OCI-LY3 (cell line): Measurements from ENCODE around the gene SLC5A11.
"Not testable (repeated sequence)": the region's sequence is repeated elsewhere in the genome, so short reads cannot be mapped to it uniquely, and the experiment has no call there.

Experiments
- H2AFZ ChIP-seq: fragments of 200-600, 300-600 bp; shearing (Covaris generic); 2 replicates; pipeline ENCODE4 v1.6.0; 2014; ENCODE audit warnings: antibody characterized with exemption, low read depth, low read length
- H3K27ac ChIP-seq: fragments of 200-600, 300-600 bp; sonication (generic); 2 replicates; pipeline ENCODE4 v1.5.1; 2014; ENCODE audit warnings: mild to moderate bottlenecking, low read length, moderate library complexity, mixed read lengths
- H3K27me3 ChIP-seq: fragments of 200-600, 300-600 bp; sonication (generic); 2 replicates; pipeline ENCODE4 v1.6.1; 2014; ENCODE audit warnings: low read depth, low read length, mixed read lengths
- H3K36me3 ChIP-seq: fragments of 200-600, 300-600 bp; sonication (generic); replicated peaks from 2 replicates; pipeline ENCODE3; 2014; ENCODE audit warnings: low read depth, low read length, mixed read lengths
- H3K4me1 ChIP-seq: fragments of 300-600, 200-600 bp; sonication (generic); 2 replicates; pipeline ENCODE4 v1.6.1; 2014; ENCODE audit warnings: low read length, mixed read lengths
- H3K4me2 ChIP-seq: fragments of 200-600, 300-600 bp; sonication (generic); 2 replicates; pipeline ENCODE4 v1.6.1; 2014; ENCODE audit warnings: low read length, mixed read lengths
- H3K4me3 ChIP-seq: fragments of 300-600, 200-600 bp; sonication (generic); 2 replicates; pipeline ENCODE4 v1.5.1; 2014; ENCODE audit warnings: antibody characterized with exemption, mild to moderate bottlenecking, low read length, moderate library complexity
- H3K79me2 ChIP-seq: fragments of 300-600, 200-600 bp; shearing (Covaris generic); 2 replicates; pipeline ENCODE4 v1.6.1; 2014; ENCODE audit warnings: mild to moderate bottlenecking, low read length, mixed read lengths
- H3K9ac ChIP-seq: fragments of 300-600, 200-600 bp; shearing (Covaris generic); 2 replicates; pipeline ENCODE4 v1.6.0; 2014; ENCODE audit warnings: mild to moderate bottlenecking, low read length, moderate library complexity
- H3K9me3 ChIP-seq: fragments of 200-600, 300-600 bp; shearing (Covaris generic); 2 replicates; pipeline ENCODE4 v1.6.1; 2014; ENCODE audit warnings: low read length, mixed read lengths; ENCODE audit not compliant: insufficient read depth
- H4K20me1 ChIP-seq: fragments of 200-600, 300-600 bp; sonication (generic); 2 replicates; pipeline ENCODE4 v1.6.1; 2016; ENCODE audit warnings: low read length, mixed read lengths; ENCODE audit not compliant: insufficient read depth
- EZH2phosphoT487 ChIP-seq: fragments of 200-600 bp; shearing (Covaris generic); IDR thresholded peaks from 2 replicates; pipeline ENCODE4 v1.6.1; 2018; ENCODE audit warnings: antibody characterized with exemption, mixed run types, low read depth
- TF ChIP-seq, protein P1 (sequence below): fragments of 200-600, 300-600 bp; sonication (generic); IDR thresholded peaks from 2 replicates; pipeline ENCODE4 v1.5.1; 2014; ENCODE audit warnings: antibody characterized with exemption, low read length, low read depth

Gene SLC5A11

DNA sequence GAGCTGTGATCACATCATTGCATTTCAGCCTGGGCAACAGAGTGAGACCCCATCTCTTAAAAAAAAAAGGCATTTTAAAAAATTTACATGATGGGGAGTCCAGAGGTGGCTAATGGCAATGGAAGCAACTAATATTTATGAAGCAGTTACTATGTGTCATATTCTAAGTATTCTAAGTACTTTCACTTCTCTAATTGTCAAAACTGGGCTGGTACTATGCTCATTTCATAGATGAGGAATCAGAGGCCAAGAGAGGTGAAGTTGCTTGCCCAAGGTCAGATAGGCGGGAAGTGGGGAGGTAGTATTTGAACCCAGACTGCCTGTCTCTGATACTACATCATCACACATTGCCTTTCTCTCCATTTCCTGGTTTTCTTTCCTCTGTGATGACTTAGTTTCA, 50.7 kb downstream of the SLC5A11 start:
- H3K27ac ChIP-seq, result no peak overlapping the region
- TF ChIP-seq EZH2phosphoT487, result no peak
- TF ChIP-seq, protein P1, sequence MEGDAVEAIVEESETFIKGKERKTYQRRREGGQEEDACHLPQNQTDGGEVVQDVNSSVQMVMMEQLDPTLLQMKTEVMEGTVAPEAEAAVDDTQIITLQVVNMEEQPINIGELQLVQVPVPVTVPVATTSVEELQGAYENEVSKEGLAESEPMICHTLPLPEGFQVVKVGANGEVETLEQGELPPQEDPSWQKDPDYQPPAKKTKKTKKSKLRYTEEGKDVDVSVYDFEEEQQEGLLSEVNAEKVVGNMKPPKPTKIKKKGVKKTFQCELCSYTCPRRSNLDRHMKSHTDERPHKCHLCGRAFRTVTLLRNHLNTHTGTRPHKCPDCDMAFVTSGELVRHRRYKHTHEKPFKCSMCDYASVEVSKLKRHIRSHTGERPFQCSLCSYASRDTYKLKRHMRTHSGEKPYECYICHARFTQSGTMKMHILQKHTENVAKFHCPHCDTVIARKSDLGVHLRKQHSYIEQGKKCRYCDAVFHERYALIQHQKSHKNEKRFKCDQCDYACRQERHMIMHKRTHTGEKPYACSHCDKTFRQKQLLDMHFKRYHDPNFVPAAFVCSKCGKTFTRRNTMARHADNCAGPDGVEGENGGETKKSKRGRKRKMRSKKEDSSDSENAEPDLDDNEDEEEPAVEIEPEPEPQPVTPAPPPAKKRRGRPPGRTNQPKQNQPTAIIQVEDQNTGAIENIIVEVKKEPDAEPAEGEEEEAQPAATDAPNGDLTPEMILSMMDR, result no peak

DNA sequence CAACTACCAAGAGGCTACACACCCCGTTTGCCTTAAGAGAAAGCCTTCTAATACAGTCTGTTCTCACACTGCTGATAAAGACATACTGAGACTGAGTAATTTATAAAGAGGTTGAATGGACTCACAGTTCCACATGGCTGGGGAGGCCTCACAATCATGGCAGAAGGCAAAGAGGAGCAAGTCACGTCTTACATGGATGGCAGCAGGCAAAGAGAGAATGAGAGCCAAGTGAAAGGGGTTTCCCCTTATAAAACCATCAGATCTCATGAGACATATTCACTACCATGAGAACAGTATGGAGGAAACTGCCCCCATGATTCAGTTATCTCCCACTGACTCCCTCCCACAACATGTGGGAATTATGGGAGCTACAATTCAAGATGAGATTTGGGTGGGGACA, 51.8 kb downstream of the SLC5A11 start:
- not testable (repeated sequence) for H4K20me1 ChIP-seq, H3K9ac ChIP-seq, H3K27me3 ChIP-seq, H3K9me3 ChIP-seq, H3K4me3 ChIP-seq, H3K4me1 ChIP-seq, H3K27ac ChIP-seq, H2AFZ ChIP-seq, H3K36me3 ChIP-seq, H3K4me2 ChIP-seq, H3K79me2 ChIP-seq

More for the DNA sequence above, 50.7 kb downstream of the SLC5A11 start:
- Histone ChIP-seq H3K4me2 (no peak overlapping the region), H3K79me2 (no peaks in the 10 kb centered on the region), H4K20me1 (no peaks in the 10 kb centered on the region), H3K27me3 (no peaks in the 10 kb centered on the region), H3K9me3 (peaks cover 4% of the 10 kb centered on the region; the same call in 1 of the 2 replicates), H3K4me3 (no peak overlapping the region), H3K36me3 (peaks cover 2% of the 10 kb centered on the region), H2AFZ (no peak overlapping the region), H3K9ac (no peak overlapping the region), H3K4me1 (peaks cover 7% of the 10 kb centered on the region)

DNA sequence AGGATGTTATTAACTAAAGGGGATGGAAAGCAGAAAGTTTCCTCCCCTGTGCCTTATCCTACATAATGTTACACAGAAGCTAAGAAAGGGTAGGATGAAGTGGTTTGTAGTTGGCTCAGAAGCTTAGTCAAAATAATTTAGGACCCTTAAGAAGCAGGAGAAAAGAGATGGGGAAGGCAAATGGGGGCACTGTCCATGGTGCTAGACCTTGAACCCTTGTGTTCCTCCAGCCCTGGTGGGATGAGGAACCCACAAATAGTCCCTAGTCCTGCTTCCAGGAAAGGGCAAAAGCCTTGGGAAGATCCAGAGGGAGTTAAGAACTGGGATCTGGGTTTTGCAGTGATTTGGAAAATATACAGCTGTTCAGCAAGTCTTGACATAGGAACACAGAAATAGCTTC, 54.5 kb downstream of the SLC5A11 start:
- no peaks in the 10 kb centered on the region for H4K20me1 ChIP-seq

DNA sequence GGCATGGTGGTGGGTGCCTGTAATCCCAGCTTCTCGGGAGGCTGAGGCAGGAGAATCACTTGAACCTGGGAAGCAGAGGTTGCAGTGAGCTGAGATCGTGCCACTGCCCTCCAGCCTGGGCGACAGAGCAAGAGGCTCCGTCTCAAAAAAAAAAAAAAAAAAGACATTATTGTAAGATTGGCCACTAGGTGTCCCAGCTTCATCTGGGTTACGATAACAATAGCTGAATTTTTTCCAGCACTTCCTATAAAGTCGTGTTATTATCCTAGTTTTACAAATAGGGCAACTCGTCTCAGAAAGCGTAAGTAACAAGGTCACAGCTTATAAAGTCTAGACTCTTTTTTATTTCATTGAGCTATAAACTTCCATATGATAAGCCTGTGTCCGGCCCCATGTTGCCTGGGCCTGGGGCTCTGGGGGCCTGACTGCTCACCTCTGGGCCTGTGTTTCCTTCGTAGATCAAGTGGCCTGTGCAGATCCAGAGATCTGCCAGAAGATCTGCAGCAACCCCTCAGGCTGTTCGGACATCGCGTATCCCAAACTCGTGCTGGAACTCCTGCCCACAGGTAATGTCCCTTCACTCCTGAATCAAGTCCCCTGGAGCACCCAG, 60.5 kb downstream of the SLC5A11 start:
- H3K27me3 ChIP-seq, result no peaks in the 10 kb centered on the region
- H3K4me1 ChIP-seq, result no peaks in the 10 kb centered on the region
- TF ChIP-seq, protein P1, result peak; percentile 50
- no peak for TF ChIP-seq EZH2phosphoT487
- H3K9me3 ChIP-seq, result no peaks in the 10 kb centered on the region
- no peaks in the 10 kb centered on the region for H3K36me3 ChIP-seq
- no peak overlapping the region for H3K4me2 ChIP-seq
- no peak overlapping the region for H3K9ac ChIP-seq
- H3K27ac ChIP-seq, result no peak overlapping the region
- no peaks in the 10 kb centered on the region for H3K79me2 ChIP-seq
- H2AFZ ChIP-seq, result no peak overlapping the region
- no peak overlapping the region for H3K4me3 ChIP-seq
- H4K20me1 ChIP-seq, result no peaks in the 10 kb centered on the region

More for the DNA sequence above, 54.5 kb downstream of the SLC5A11 start:
- H3K4me2 ChIP-seq, result no peak overlapping the region
- TF ChIP-seq, protein P1, result no peak
- TF ChIP-seq EZH2phosphoT487, result no peak
- no peak overlapping the region for H2AFZ ChIP-seq
- no peak overlapping the region for H3K9ac ChIP-seq
- no peaks in the 10 kb centered on the region for H3K27me3 ChIP-seq
- H3K4me1 ChIP-seq, result peaks cover 7% of the 10 kb centered on the region
- no peaks in the 10 kb centered on the region for H3K79me2 ChIP-seq
- H3K27ac ChIP-seq, result no peak overlapping the region
- peaks cover 2% of the 10 kb centered on the region for H3K36me3 ChIP-seq
- H3K4me3 ChIP-seq, result no peak overlapping the region
- H3K9me3 ChIP-seq, result peaks cover 4% of the 10 kb centered on the region; the same call in 1 of the 2 replicates
